Tongue (tissue), 2 donors: ENCODE data around the gene DGCR6L. TPM values are rescaled to one million over a fixed set of nuclear protein-coding genes. Genes with fewer than 3 reads are reported as not detected.
A peak's percentile ranks its signal among the peaks of the same experiment; 100 is the strongest.
"Not testable (repeated sequence)": the region's sequence is repeated elsewhere in the genome, so short reads cannot be mapped to it uniquely, and the experiment has no call there.

Source experiments
- DNase-seq: peaks from one replicate; pipeline ENCODE4 v3.0.0-alpha.2; 2015
- total RNA-seq: library from RNA; depleted of rRNA; stranded (reverse); fragments of >200 nt; gene quantifications from one replicate; pipeline ENCODE4 v1.2.3, GENCODE V29; 2014

Gene DGCR6L
- total RNA-seq, 1 donor from 2014 or later = 37.6 TPM

- no peak for DNase-seq
Observed at GRCh38 chr22:20291604-20292063, 28.2 kb downstream of the DGCR6L start.

- no peak for DNase-seq
Observed at GRCh38 chr22:20291249-20291586, 28.6 kb downstream of the DGCR6L start.

- DNase-seq = no peak
Observed at GRCh38 chr22:20290578-20291248, 29.1 kb downstream of the DGCR6L start.

GRCh38 chr22:20290045-20290392, 29.8 kb downstream of the DGCR6L start:
- no peak for DNase-seq

GRCh38 chr22:20289182-20290044, 30.4 kb downstream of the DGCR6L start:
- DNase-seq = not testable (repeated sequence)

- not testable (repeated sequence) for DNase-seq
Observed at GRCh38 chr22:20286784-20287423, 33.0 kb downstream of the DGCR6L start.

GRCh38 chr22:20286312-20286660, 33.6 kb downstream of the DGCR6L start:
- not testable (repeated sequence) for DNase-seq

- DNase-seq = peak; percentile 82
Observed at GRCh38 chr22:20285473-20286311, 34.2 kb downstream of the DGCR6L start.

GRCh38 chr22:20284471-20285086, 35.3 kb downstream of the DGCR6L start:
- DNase-seq = no peak

- no peak for DNase-seq
Observed at GRCh38 chr22:20283674-20284066, 36.2 kb downstream of the DGCR6L start.

- DNase-seq = no peak
Observed at GRCh38 chr22:20282901-20283673, 36.8 kb downstream of the DGCR6L start.

- DNase-seq = no peak
Observed at GRCh38 chr22:20281891-20282290, 38.0 kb downstream of the DGCR6L start.

- DNase-seq = not testable (repeated sequence)
Observed at GRCh38 chr22:20281473-20281872, 38.4 kb downstream of the DGCR6L start.

GRCh38 chr22:20280866-20281265, 39.0 kb downstream of the DGCR6L start:
- no peak for DNase-seq

GRCh38 chr22:20280163-20280562, 39.7 kb downstream of the DGCR6L start:
- not testable (repeated sequence) for DNase-seq

GRCh38 chr22:20279662-20280134, 40.2 kb downstream of the DGCR6L start:
- DNase-seq = no peak

- not testable (repeated sequence) for DNase-seq
Observed at GRCh38 chr22:20278726-20279490, 41.0 kb downstream of the DGCR6L start.

GRCh38 chr22:20277936-20278635, 41.8 kb downstream of the DGCR6L start:
- DNase-seq = not testable (repeated sequence)

- DNase-seq = no peak
Observed at GRCh38 chr22:20276468-20276867, 43.4 kb downstream of the DGCR6L start.
